AG04449 (cell line): ENCODE measurements around the gene HOXB6.

Source experiments
- CTCF ChIA-PET: fragments of 350-600 bp; formaldehyde crosslinking; extraction: SDS; loops from one replicate; lab custom pipeline; 2021; ENCODE audit warnings: antibody characterized with exemption; lab: Yijun Ruan, JAX
- POLR2A ChIA-PET: fragments of 400-600, 350-600 bp; formaldehyde crosslinking; extraction: SDS; loops from one replicate; lab custom pipeline; 2020; ENCODE audit warnings: antibody characterized with exemption, inconsistent platforms; lab: Yijun Ruan, JAX
- DNase-seq: peaks from one replicate; pipeline ENCODE4 v3.0.0-alpha.2; 2010; ENCODE audit warnings: low read depth, low spot score
- H3K4me3 ChIP-seq: 2 replicates; pipeline ENCODE4 v1.5.1; 2011; ENCODE audit warnings: low read depth, mild to moderate bottlenecking, control low read depth, low read length
- TF ChIP-seq, protein P1 (sequence below): IDR thresholded peaks from one replicate; pipeline ENCODE4 v1.5.1; 2011; ENCODE audit warnings: mild to moderate bottlenecking, moderate library complexity, low read length, control low read depth, inconsistent platforms; ENCODE audit not compliant: insufficient read depth; ENCODE audit errors: missing control alignments

The HOXB6 gene

DNA sequence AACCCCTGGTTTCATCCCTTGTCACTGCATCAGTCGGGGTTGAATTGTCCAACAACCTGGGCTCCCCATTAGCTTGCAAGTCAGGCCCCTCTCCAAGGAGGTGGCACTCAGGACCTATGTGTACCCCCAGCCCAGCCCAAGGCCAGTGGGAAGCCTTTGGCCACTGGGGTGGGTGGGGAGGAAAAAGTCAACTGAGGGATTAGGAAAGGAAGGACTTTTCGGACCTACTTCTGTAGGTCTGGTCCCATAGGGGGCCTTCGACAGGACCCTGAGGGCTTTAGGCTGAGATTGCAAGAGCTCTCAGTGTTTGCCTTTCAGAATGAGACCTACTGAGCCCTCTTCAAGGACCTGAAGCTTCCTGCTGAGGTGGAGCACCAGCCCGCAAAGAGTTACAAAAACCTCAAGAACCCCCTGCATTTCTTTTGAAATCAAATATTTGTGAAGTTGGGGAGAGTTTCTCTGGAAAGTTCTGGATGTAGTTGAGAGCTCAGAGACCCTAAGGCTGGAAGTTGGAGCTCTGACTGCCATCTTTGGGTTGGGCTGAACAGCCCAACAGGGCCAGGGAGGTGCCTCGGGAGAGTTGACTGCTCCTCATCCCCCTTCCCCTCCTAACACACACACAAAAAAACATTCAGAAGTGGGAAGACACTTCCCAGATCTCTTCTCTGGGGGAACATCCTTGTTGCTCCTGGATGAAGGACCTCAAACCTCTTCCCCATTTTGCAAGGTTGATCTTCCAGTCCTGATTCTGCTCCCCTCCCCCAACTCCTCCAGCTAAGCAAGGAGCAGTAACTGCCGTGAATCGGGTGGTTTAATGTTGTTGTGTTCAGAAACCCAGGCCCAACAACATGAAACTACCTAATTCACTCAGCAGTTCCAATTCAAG lies 27.1 kb upstream of the HOXB6 start:
- TF ChIP-seq, protein P1, sequence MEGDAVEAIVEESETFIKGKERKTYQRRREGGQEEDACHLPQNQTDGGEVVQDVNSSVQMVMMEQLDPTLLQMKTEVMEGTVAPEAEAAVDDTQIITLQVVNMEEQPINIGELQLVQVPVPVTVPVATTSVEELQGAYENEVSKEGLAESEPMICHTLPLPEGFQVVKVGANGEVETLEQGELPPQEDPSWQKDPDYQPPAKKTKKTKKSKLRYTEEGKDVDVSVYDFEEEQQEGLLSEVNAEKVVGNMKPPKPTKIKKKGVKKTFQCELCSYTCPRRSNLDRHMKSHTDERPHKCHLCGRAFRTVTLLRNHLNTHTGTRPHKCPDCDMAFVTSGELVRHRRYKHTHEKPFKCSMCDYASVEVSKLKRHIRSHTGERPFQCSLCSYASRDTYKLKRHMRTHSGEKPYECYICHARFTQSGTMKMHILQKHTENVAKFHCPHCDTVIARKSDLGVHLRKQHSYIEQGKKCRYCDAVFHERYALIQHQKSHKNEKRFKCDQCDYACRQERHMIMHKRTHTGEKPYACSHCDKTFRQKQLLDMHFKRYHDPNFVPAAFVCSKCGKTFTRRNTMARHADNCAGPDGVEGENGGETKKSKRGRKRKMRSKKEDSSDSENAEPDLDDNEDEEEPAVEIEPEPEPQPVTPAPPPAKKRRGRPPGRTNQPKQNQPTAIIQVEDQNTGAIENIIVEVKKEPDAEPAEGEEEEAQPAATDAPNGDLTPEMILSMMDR: no peak
- DNase-seq: no peak
- ChIA-PET POLR2A (no interaction called here), CTCF (interaction anchor here (0.7 to 1.8 kb wide), 6 partner anchors 9 to 159 kb away, joined by 3 to 5 read pairs (median 3); no protein-coding TSS in a partner anchor)
- H3K4me3 ChIP-seq: no peak overlapping the region

DNA sequence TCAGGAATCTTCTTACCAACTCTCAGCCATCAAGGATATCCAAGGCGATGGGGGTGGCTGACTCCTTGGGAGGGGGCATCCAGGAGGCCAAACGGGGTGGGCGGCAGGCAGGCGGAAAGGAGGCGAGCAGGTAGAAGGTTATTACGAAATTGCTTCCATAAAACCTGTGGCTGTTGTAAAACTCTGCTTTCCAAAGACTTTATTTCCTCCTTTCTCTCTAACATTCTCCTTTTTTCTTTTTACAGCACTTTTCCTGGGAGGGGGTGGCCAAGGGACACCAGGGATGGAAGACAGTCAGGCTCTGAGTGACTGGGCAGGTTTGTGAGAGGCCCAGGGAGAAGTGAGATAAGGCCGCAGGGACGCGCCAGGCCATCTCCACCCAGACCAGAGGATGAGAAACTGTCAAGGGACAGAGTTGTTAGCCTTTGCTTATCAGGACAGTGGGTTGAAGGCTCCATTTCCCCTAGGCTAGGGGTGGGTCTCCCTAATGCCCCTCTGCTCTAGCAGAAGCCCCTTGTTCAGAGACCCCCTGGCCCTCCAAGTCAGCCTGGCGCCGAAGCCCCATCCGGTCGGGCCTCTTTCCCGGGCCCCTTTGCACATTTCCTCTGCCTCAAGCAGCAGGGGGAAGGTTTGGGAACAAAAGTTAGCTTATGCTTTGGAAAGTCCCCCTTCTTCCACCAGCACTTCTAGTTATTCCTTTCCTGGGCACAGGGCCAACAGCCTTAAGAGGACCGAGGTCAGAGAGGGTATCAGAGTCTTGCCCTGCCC lies 26.3 kb upstream of the HOXB6 start:
- no peak for DNase-seq
- H3K4me3 ChIP-seq: no peak overlapping the region
- ChIA-PET CTCF (interaction anchor here (1.2 to 1.8 kb wide), 2 partner anchors 9 kb away, joined by 3 to 5 read pairs; no protein-coding TSS in a partner anchor), POLR2A (no interaction called here)
- TF ChIP-seq, protein P1: no peak

- POLR2A ChIA-PET: no interaction called here
- TF ChIP-seq, protein P1: no peak
- no peak overlapping the region for H3K4me3 ChIP-seq
- no peak for DNase-seq
- CTCF ChIA-PET: interaction anchor here (1.1 to 1.3 kb wide), 3 partner anchors 13 to 336 kb away, joined by 3 to 4 read pairs (median 3); no protein-coding TSS in a partner anchor
Observed at GRCh38 chr17:48630009-48630924, 25.5 kb upstream of the HOXB6 start.

GRCh38 chr17:48629411-48629759 lies 24.6 kb upstream of the HOXB6 start:
- CTCF ChIA-PET: interaction anchor here (1.1 to 1.8 kb wide), 5 partner anchors 8 to 336 kb away, joined by 3 to 8 read pairs (median 4); no protein-coding TSS in a partner anchor
- TF ChIP-seq, protein P1: no peak
- no peak for DNase-seq
- POLR2A ChIA-PET: no interaction called here
- no peak overlapping the region for H3K4me3 ChIP-seq

DNA sequence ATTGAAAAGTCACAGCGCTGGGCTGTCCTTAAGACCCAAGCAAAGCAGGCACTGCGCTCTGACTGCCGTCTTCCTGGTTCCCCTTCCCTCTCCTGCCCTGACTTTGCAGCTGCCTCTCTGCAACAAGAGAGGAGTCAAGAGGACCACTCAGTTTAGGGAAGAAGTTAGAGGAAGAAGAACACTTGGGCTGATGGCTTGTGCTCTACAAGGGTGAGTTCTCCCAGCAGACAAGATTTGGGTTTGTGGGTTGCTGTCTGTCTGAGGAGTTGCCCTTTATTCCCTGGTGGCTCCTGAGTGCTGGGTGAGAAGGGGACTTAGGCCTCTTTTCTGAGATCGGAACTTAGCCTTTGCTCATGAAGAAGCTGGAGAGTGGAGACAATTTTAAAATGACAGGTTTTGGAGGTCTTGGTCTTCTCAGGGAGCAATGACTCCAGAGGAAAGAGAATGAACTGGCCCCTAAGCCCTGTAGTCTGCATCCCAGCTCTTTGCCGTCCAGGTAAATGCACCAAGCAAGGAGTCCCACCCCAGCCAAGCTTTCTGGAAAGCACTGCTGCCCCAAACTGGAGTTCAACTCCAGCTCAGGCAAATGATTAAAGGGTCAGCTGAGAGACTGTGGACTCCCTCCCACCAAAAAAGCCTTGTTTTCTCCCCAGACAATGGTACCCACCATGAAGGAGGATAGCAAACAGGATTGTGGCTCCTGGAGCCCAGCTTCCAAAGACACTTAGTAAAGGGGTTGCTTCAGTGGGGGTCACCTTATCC lies 24.0 kb upstream of the HOXB6 start:
- no peak overlapping the region for H3K4me3 ChIP-seq

More for the DNA sequence above, 24.0 kb upstream of the HOXB6 start:
- TF ChIP-seq, protein P1: no peak
- POLR2A ChIA-PET: no interaction called here
- CTCF ChIA-PET: interaction anchor here (1.1 to 1.8 kb wide), 5 partner anchors 8 to 335 kb away, joined by 3 to 8 read pairs (median 4); no protein-coding TSS in a partner anchor
- DNase-seq: no peak
